Activated T-cell treated with anti-CD3 and anti-CD28 coated beads, Interleukin-2, amount 50 U/mL, for 24 hours (primary cell): ENCODE measurements around the gene HIGD2A.

Source experiments
- DNase-seq: peaks from one replicate; pipeline ENCODE4 v3.0.0-alpha.2; 2020
- H3K27ac Mint-ChIP-seq: 2 replicates; pipeline ENCODE4 v1.8.0; 2020; ENCODE audit warnings: mild to moderate bottlenecking, mixed read lengths
- H3K27me3 Mint-ChIP-seq: 2 replicates; pipeline ENCODE4 v1.8.0; 2020; ENCODE audit warnings: mixed read lengths
- H3K36me3 Mint-ChIP-seq: 2 replicates; pipeline ENCODE4 v1.8.0; 2020; ENCODE audit warnings: low read depth, mixed read lengths
- H3K4me1 Mint-ChIP-seq: 2 replicates; pipeline ENCODE4 v1.8.0; 2020; ENCODE audit warnings: low read depth, mixed read lengths
- H3K4me3 Mint-ChIP-seq: 2 replicates; pipeline ENCODE4 v1.8.0; 2020; ENCODE audit warnings: mild to moderate bottlenecking, moderate library complexity, mixed read lengths
- H3K9me3 Mint-ChIP-seq: 2 replicates; pipeline ENCODE4 v1.8.0; 2020; ENCODE audit warnings: mixed read lengths

The HIGD2A gene, protein sequence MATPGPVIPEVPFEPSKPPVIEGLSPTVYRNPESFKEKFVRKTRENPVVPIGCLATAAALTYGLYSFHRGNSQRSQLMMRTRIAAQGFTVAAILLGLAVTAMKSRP

DNA sequence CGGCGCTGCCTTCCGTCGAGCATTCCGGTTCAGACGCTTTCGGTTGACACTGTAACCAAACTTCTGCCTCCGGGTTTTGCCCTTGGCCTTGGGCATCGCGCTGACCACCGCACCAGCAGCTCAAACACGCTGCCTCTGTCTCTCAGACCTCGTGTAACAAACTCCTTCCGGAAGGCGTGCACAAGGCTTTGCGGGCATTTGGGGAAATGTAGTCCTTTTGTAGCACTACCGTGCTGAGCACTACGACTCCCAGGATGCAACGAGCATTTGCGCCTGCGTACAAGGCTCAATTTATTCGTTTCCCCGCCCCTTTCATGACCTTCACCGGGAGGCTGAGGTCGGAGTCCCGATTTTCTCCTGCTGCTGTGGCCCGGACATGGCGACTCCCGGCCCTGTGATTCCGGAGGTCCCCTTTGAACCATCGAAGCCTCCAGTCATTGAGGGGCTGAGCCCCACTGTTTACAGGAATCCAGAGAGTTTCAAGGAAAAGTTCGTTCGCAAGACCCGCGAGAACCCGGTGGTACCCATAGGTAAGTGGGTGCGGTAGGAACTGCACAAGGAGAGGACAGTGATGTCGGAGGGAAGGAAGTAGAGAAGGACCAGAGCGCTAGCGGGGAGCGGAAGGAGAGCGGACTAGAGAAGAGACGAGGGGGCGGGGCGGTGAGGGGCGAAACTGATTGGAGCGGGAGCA is at the start of gene HIGD2A, which contains the start of gene NOP16:
TSS of gene HIGD2A (plus strand) at position 308 of the 691 bp plus-strand sequence. CDS start at position 377, 69 bp downstream.
TSS of gene NOP16 (minus strand) at position 155 of the 691 bp plus-strand sequence. CDS start at position 96, 59 bp downstream.
- peak; percentile 96 for DNase-seq
- H3K4me1 Mint-ChIP-seq = peaks cover 35% of the 10 kb centered on the region
- peaks cover 95% of the 10 kb centered on the region for H3K36me3 Mint-ChIP-seq
- peak within 1 kb of the TSS; percentile 100 for H3K27ac Mint-ChIP-seq
- no peaks in the 10 kb centered on the region for H3K27me3 Mint-ChIP-seq
- H3K9me3 Mint-ChIP-seq = no peaks in the 10 kb centered on the region
- H3K4me3 Mint-ChIP-seq = peak within 1 kb of the TSS; percentile 98

DNA sequence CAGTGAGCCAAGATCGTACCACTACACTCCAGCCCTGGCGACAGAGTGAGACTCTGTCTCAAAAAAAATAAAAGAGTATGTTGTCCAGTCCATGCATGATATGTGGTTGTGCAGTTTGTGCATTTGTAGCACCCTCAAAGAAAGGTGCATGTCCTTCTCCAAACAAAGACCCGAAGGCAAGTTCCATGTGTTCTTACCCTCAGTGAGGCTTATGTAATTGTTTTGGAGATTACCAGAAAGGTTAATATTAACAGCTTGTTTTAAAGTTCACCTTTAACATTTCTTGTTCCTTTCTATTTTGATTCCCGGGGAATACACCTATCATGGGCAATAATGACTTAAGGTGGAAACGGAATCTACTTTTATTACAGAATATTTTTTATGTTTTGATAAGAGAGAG is 49.2 kb upstream of the HIGD2A start:
- Mint-ChIP-seq H3K27ac (no peak overlapping the region), H3K4me3 (no peak overlapping the region), H3K4me1 (no peaks in the 10 kb centered on the region), H3K27me3 (no peaks in the 10 kb centered on the region), H3K36me3 (peaks cover 43% of the 10 kb centered on the region), H3K9me3 (peaks cover under 1% of the 10 kb centered on the region)
- DNase-seq = no peak

DNA sequence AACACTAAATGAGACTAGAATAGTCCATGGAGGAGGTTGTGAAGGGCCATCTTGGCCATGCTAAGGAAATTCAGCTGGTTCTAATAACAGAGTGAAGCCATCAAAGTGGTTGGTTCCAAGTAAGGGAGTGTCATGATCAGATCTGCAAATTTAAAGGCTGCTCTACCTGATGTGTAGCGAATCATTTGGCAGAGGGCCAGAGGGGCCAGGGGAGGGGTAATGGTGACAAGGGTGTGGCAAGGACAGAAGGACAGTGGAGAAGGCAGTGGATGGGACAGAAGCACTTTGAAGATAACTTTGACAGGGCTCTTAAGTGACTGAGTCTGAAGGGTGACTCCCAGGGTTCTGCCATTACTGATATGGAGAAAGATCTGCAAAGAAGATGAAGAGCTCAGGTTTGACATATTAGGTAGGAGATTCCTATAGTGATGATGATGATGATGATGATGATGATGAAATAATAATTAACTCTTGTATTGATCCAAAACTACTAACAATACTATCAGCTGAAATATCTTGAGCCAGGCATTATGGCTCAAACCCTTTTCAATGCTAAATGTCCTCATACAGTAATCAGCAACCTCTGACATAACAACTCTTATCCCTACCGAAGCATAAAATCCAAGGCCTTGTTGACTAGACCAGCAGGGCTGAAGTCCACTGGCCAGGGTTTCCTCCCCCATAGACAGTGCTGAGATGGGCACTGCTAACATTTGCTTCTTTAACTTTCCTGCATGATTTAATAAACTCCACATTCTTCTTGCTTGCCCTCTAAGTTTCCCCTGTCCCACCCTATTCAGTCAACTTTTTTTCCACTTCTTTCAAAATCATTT is 47.0 kb upstream of the HIGD2A start:
- Mint-ChIP-seq H3K36me3 (peaks cover 53% of the 10 kb centered on the region), H3K27me3 (no peaks in the 10 kb centered on the region), H3K4me1 (no peaks in the 10 kb centered on the region), H3K9me3 (no peaks in the 10 kb centered on the region), H3K4me3 (no peak overlapping the region), H3K27ac (peak overlapping the region; percentile 50)
- DNase-seq = no peak

DNA sequence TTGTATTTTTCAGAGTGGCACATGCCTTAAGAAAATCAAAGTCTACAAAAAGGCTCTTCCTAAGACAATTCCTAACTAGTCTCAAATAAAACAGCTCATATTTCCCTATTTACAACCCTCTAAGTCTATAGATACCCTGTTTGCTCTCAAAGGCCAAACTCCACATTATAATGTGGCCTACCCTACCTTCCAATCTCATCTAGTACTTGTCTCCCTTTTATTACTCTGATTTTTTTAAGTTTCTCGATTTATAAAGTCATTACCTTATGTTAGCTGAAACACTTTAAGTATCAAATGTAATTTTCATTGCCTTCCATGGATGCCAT is 46.4 kb upstream of the HIGD2A start:
- Mint-ChIP-seq H3K4me1 (no peaks in the 10 kb centered on the region), H3K27me3 (no peaks in the 10 kb centered on the region), H3K4me3 (no peak overlapping the region), H3K27ac (no peak overlapping the region), H3K9me3 (no peaks in the 10 kb centered on the region), H3K36me3 (peaks cover 52% of the 10 kb centered on the region)
- DNase-seq = no peak

DNA sequence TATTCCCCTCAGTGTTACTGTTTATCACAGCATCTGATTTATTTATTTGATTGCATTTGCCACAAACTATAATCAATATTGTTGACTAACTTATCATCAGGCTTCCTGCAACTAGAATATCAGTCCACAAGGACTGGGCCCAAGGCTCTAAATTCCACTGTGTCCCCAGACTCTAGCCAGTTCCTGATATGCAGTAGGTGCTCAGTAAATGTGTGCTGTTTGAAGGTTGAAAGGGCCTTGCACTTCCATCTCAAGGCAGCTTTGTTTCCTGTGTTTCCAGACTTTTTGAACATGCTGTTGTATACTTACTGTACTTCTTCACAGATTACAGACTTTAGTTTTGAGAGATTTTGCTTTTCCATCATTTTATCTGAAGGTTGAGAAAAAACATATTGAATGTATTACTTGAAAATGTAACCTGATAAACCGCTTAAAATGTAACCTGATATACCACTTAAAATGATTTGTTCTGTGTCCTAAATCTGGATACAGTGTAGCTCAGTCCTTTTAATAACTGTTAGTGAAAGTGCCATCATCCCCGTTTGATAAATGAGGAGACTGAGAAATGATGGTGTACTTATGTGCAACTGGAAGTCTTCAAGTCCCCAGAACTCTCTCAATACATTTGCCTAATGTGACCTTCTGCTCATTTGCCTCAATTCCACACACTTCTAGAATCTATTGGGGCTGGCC is 45.6 kb upstream of the HIGD2A start:
- H3K27ac Mint-ChIP-seq = peak overlapping the region; percentile 5
- H3K27me3 Mint-ChIP-seq = no peaks in the 10 kb centered on the region
- H3K36me3 Mint-ChIP-seq = peaks cover 52% of the 10 kb centered on the region
- H3K4me3 Mint-ChIP-seq = no peak overlapping the region
- no peak for DNase-seq
- H3K4me1 Mint-ChIP-seq = no peaks in the 10 kb centered on the region
- H3K9me3 Mint-ChIP-seq = no peaks in the 10 kb centered on the region

DNA sequence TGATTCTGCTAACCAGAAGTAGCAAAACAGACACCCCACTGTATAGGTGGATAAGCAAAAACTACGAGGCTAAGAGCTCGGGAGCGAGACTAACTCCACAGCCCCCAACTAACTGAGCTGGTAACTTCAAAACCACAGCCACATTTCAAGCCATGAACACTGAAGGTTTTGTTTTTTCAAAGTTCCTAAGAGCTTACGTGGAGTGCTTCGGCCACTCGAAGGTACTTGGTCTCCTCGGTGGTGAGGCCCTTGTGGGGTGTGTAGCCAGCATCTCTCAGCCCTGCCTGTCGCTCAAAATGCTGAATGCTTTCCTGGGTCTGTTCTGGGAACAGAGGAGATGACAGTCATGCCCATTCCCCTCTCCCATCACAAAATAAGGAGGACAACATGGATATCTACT is 38.1 kb upstream of the HIGD2A start:
- H3K27ac Mint-ChIP-seq = peak overlapping the region; percentile 76
- peaks cover 13% of the 10 kb centered on the region for H3K4me1 Mint-ChIP-seq
- H3K9me3 Mint-ChIP-seq = no peaks in the 10 kb centered on the region
- H3K27me3 Mint-ChIP-seq = no peaks in the 10 kb centered on the region
- H3K4me3 Mint-ChIP-seq = no peak overlapping the region
- H3K36me3 Mint-ChIP-seq = peaks cover 96% of the 10 kb centered on the region
- DNase-seq = no peak

DNA sequence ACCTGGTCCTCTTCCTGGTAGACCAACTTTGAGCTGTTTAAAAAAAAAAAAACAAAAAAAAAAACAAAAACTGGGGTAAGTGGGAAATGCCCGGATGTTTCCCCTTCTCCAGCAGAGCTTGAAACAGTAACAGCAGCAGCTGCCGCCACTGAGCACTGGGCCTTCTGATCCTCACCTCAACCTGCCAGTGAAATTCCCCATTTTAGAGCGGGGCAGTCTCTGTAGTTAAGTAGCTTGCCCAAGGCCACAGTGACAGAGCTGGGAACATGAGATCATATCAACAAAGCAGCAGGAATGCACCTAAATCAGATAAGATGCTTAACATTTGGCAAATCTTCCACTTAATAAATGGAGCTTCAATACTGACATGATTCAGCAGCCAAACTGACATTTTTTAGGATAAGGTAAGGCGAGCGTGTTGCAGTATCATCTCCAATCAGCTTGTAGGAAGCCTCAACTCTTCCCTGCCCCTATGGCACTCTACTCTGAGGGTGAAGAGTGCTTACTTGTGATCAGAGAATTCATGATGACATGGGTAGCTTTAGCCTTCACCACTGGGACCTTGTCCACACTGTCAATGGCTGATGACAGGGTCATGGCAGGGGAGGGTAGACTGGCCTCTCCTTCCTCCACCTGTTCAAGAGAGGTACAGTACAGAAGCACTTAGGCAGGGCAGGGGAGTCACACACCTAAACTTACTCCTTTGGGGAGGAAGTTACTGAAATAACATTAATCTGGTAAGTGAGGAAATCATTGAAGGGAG is 36.3 kb upstream of the HIGD2A start:
- no peak overlapping the region for H3K4me3 Mint-ChIP-seq
- H3K4me1 Mint-ChIP-seq = peaks cover 21% of the 10 kb centered on the region
- no peak for DNase-seq
- peaks cover 97% of the 10 kb centered on the region for H3K36me3 Mint-ChIP-seq
- H3K27me3 Mint-ChIP-seq = no peaks in the 10 kb centered on the region
- peak overlapping the region; percentile 71 for H3K27ac Mint-ChIP-seq
- no peaks in the 10 kb centered on the region for H3K9me3 Mint-ChIP-seq

DNA sequence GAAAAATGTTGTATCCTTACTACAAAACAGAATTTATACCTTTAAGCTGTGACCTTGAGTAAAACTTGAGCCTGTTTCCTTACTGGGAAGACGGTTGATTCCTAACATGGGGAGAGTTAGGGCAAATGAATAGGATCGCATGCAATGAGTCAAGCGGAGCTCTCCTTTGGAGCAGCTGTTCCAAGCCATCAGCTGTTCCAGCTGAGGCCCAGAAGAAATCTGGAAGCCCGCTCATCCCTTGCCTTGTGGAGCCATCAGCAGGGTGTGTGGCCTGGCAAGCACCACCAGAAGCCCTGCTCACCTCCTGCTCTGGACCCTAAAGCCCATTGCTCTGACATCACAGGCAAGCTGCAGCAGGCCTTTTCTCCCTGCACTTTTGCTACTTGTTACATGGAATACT is 35.0 kb upstream of the HIGD2A start:
- Mint-ChIP-seq H3K4me3 (no peak overlapping the region), H3K27ac (peak overlapping the region; percentile 63), H3K27me3 (no peaks in the 10 kb centered on the region), H3K36me3 (peaks cover 97% of the 10 kb centered on the region), H3K4me1 (peaks cover 30% of the 10 kb centered on the region), H3K9me3 (no peaks in the 10 kb centered on the region)
- no peak for DNase-seq

DNA sequence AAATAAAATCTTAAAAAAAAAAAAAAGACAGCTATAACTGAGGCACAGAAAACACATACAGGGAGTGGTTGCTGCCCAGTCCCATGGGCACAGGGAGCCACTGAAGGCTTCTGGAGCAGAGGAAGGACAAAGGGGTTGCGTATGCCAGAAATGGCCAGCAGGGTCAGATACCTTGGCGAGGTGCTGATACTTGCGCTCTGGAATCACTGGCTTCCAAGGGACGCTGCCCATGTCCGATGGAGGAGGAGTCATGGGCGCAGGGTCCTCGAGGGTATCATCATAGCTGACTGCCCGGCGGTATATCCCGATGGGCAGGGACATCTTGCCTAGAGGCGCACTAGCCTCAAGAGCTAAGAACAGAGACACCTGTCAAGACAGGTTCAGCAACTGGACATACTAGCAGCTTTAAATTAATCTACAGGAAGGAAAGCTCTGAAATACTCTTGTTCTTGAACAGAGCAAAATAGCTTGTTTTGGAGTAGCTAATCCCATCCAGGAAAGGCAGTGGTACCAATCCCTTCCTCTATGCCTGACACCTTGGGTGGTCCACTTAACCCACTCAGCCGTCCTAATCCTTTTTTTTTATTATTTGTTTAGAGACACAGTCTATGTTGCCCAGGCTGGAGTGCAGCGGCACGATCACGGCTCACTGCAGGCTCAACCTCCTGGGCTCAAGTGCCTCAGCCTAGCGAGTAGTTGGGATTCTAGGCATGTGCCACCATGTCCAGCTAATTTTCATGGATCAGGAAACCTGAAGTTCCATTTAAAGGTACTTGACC is 33.0 kb upstream of the HIGD2A start:
- Mint-ChIP-seq H3K4me3 (no peak overlapping the region), H3K4me1 (peaks cover 37% of the 10 kb centered on the region), H3K27ac (peak overlapping the region; percentile 40), H3K36me3 (peaks cover 86% of the 10 kb centered on the region), H3K9me3 (no peaks in the 10 kb centered on the region), H3K27me3 (no peaks in the 10 kb centered on the region)
- DNase-seq = no peak

DNA sequence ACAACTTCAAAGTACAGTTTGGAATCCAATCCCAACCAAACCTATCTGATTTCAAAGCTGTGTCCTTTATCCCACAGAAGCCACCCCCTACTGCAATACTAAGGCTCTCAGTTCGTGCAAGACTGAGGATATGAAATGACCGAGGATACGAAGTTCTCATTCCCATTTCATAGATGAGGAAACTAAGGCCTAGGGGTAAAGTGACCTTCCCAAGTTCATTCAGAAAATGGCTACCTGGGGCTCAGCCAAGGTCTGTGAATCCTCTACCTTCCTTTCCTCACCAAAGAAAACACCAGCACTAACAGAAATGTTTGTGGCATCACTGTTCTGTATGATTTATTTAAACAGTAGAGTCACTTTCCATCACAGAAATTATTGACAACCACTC is 32.4 kb upstream of the HIGD2A start:
- Mint-ChIP-seq H3K4me3 (no peak overlapping the region), H3K9me3 (no peaks in the 10 kb centered on the region), H3K4me1 (peaks cover 37% of the 10 kb centered on the region), H3K27me3 (no peaks in the 10 kb centered on the region), H3K27ac (no peak overlapping the region), H3K36me3 (peaks cover 86% of the 10 kb centered on the region)
- DNase-seq = no peak

DNA sequence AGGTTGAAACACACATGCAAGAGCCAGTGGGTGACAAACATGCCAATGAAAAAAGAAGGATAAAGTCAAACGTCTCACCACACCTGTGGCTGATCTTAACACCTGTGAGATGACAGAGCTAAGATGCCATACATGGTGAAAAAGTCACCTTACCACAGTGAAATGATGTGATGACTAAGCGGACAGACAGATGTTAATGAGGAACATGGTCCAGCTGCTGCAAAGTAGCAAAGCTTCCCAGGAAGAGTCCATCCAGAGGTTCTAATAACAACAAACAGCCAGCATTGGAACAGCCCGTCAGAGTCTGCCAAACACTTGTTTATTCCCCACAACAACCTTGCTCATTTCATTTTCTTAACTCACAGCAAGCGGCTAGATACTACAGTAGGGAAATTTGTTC is 28.9 kb upstream of the HIGD2A start:
- Mint-ChIP-seq H3K4me3 (peak overlapping the region; percentile 99), H3K9me3 (no peaks in the 10 kb centered on the region), H3K4me1 (peaks cover 40% of the 10 kb centered on the region), H3K27me3 (no peaks in the 10 kb centered on the region), H3K36me3 (peaks cover 57% of the 10 kb centered on the region), H3K27ac (peak overlapping the region; percentile 84)
- no peak for DNase-seq

DNA sequence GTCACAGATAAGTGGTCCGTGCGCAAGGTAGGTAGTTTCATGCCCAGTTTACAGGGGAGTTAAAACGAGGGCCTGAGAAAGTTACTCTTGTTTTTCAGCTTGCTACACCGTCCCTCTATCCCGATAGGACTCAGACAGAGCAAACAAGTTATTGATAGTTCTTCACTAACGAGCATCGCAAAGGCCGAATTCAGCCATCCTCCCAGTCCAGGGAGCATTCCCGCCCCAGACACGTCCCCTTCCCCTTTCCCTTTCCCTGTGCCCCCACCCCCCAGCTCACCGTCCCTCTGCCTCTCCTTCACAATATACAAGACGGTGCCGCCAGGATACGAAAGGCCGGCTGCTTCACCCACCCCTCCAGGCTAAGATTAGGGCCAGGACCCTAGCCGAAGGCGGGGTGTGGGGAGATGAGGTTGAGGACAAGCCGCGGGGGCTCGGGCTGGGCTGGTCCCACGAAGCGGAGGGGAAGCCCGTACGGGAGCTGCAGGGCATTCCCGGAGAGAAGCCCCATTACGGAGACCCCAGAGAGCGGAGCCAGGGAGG is 27.6 kb upstream of the HIGD2A start:
- Mint-ChIP-seq H3K4me3 (peak overlapping the region; percentile 99), H3K27ac (peak overlapping the region; percentile 99), H3K27me3 (no peaks in the 10 kb centered on the region), H3K36me3 (peaks cover 44% of the 10 kb centered on the region), H3K4me1 (peaks cover 36% of the 10 kb centered on the region), H3K9me3 (no peaks in the 10 kb centered on the region)
- DNase-seq = no peak
